GM23248 (cell line): ENCODE measurements around the gene KIF2C. TPM values are rescaled to one million over a fixed set of nuclear protein-coding genes. Genes with fewer than 3 reads are reported as not detected.

Source experiments
- DNase-seq: peaks from one replicate; pipeline ENCODE4 v3.0.0-alpha.2; 2015
- H2AFZ ChIP-seq: fragments of 200-600 bp; sonication (generic); 2 replicates; pipeline ENCODE4 v1.6.1; 2016; ENCODE audit warnings: antibody characterized with exemption
- H3F3A ChIP-seq: fragments of 200-600 bp; sonication (generic); 2 replicates; pipeline ENCODE4 v1.6.1; 2016; ENCODE audit warnings: mild to moderate bottlenecking, antibody characterized with exemption, mixed run types; ENCODE audit not compliant: insufficient read depth
- H3K27ac ChIP-seq: fragments of 200-600 bp; sonication (generic); 2 replicates; pipeline ENCODE4 v1.5.1; 2016; ENCODE audit warnings: mild to moderate bottlenecking
- H3K27me3 ChIP-seq: fragments of 200-600 bp; sonication (generic); replicated peaks from 2 replicates; pipeline ENCODE4 v1.6.1; 2016; ENCODE audit warnings: mild to moderate bottlenecking; ENCODE audit not compliant: insufficient read depth
- H3K36me3 ChIP-seq: fragments of 200-600 bp; sonication (generic); 2 replicates; pipeline ENCODE4 v1.6.1; 2016; ENCODE audit warnings: low read depth, mild to moderate bottlenecking
- H3K4me1 ChIP-seq: fragments of 200-600 bp; sonication (generic); 2 replicates; pipeline ENCODE4 v1.6.1; 2016; ENCODE audit warnings: mild to moderate bottlenecking; ENCODE audit not compliant: insufficient read depth
- H3K4me2 ChIP-seq: fragments of 200-600 bp; sonication (generic); one replicate; pipeline ENCODE4 v1.6.1; 2016; ENCODE audit warnings: mild to moderate bottlenecking; ENCODE audit not compliant: unreplicated experiment
- H3K4me3 ChIP-seq: fragments of 200-600 bp; sonication (generic); 2 replicates; pipeline ENCODE4 v1.5.1; 2016; ENCODE audit warnings: mild to moderate bottlenecking
- H3K79me2 ChIP-seq: fragments of 200-600 bp; sonication (generic); 2 replicates; pipeline ENCODE4 v1.6.1; 2016; ENCODE audit warnings: mild to moderate bottlenecking; ENCODE audit not compliant: insufficient read depth
- H3K9ac ChIP-seq: fragments of 200-600 bp; sonication (generic); 2 replicates; pipeline ENCODE4 v1.6.1; 2016; ENCODE audit warnings: mild to moderate bottlenecking
- H3K9me2 ChIP-seq: fragments of 200-600 bp; sonication (generic); 2 replicates; pipeline ENCODE4 v1.6.1; 2016; ENCODE audit warnings: mixed run types, mild to moderate bottlenecking, moderate library complexity; ENCODE audit not compliant: insufficient read depth
- H3K9me3 ChIP-seq: fragments of 200-600 bp; sonication (generic); one replicate; pipeline ENCODE4 v1.6.1; 2017; ENCODE audit warnings: low read depth
- H4K20me1 ChIP-seq: fragments of 200-600 bp; sonication (generic); 2 replicates; pipeline ENCODE4 v1.6.0; 2016; ENCODE audit not compliant: insufficient read depth
- EZH2 ChIP-seq: fragments of 200-600 bp; sonication (generic); IDR thresholded peaks from 2 replicates; pipeline ENCODE4 v1.6.1; 2018; ENCODE audit warnings: antibody characterized with exemption, mild to moderate bottlenecking; ENCODE audit not compliant: insufficient read depth, poor library complexity, severe bottlenecking
- EZH2phosphoT487 ChIP-seq: fragments of 200-600 bp; sonication (generic); IDR thresholded peaks from 2 replicates; pipeline ENCODE4 v1.6.1; 2018; ENCODE audit warnings: antibody characterized with exemption, moderate library complexity, mild to moderate bottlenecking, low read depth; ENCODE audit not compliant: insufficient read depth
- WGBS, 2 experiments: methylation state at CpG; one replicate each; pipeline ENCODE4 v1.1.6; 2015 to 2017; ENCODE audit warnings: low lambda C conversion rate in 2 of 2, low coverage in 1 of 2; ENCODE audit errors: missing lambda C conversion rate in 2 of 2; 5-methylcytosine and 5-hydroxymethylcytosine counted together
- in situ Hi-C: fragments of 300-500 bp; cut with MboI; formaldehyde crosslinking; loops from 2 replicates; pipeline ENCODE4 v1.15.0; 2020
- polyA plus RNA-seq: library from polyadenylated mRNA; unstranded; fragments of >200 nt; fragmentation: Nextera tagmentation; extraction: Ambion mirVana; gene quantifications from 2 replicates; pipeline ENCODE4 v1.2.1, GENCODE V29; 2016
- total RNA-seq: library from RNA; depleted of rRNA; stranded (reverse); fragments of >200 nt; shearing (Covaris generic); gene quantifications from 2 replicates; pipeline ENCODE4 v1.2.3, GENCODE V29; 2014

Gene KIF2C
- total and polyA plus RNA-seq, 2 experiments from 2014 or later: 16.4 to 16.9 TPM

GRCh38 chr1:44801491-44802305, 62.1 kb downstream of the KIF2C start:
- WGBS, 2 experiments: 55 to 64% methylated on average over 11 to 13 of the region's 13 CpGs
- peak overlapping the region; percentile 100 for H3K27ac ChIP-seq
- H3K36me3 ChIP-seq: peaks cover 16% of the 10 kb centered on the region; the same call in 1 of the 2 replicates
- H3K27me3 ChIP-seq: no peaks in the 10 kb centered on the region
- peaks cover 55% of the 10 kb centered on the region for H3K79me2 ChIP-seq
- in situ Hi-C loops: no loop called here
- H3K9ac ChIP-seq: peak overlapping the region; percentile 98
- H3K4me3 ChIP-seq: peak overlapping the region; percentile 99
- peaks cover 43% of the 10 kb centered on the region for H3F3A ChIP-seq
- no peaks in the 10 kb centered on the region for H3K9me3 ChIP-seq
- H4K20me1 ChIP-seq: no peaks in the 10 kb centered on the region
- DNase-seq: peak; percentile 59
- no peak overlapping the region for H2AFZ ChIP-seq
- peak overlapping the region; percentile 84 for H3K4me2 ChIP-seq
- peaks cover 31% of the 10 kb centered on the region for H3K4me1 ChIP-seq
- H3K9me2 ChIP-seq: no peaks in the 10 kb centered on the region
- TF ChIP-seq EZH2 (no peak), EZH2phosphoT487 (no peak)

- in situ Hi-C loops: no loop called here
- H3K4me2 ChIP-seq: peak overlapping the region; percentile 84
- H3K27me3 ChIP-seq: no peaks in the 10 kb centered on the region
- H3K9me2 ChIP-seq: no peaks in the 10 kb centered on the region
- H2AFZ ChIP-seq: no peak overlapping the region
- no peak for TF ChIP-seq EZH2phosphoT487
- no peak for TF ChIP-seq EZH2
- peaks cover 36% of the 10 kb centered on the region for H3K4me1 ChIP-seq
- H3K27ac ChIP-seq: peak overlapping the region; percentile 100
- H3K36me3 ChIP-seq: peaks cover 16% of the 10 kb centered on the region; the same call in 1 of the 2 replicates
- no peak for DNase-seq
- H3F3A ChIP-seq: peaks cover 47% of the 10 kb centered on the region
- peak overlapping the region; percentile 99 for H3K4me3 ChIP-seq
- 82 to 91% methylated on average over 11 to 13 of the region's 13 CpGs for WGBS, 2 experiments
- H3K9ac ChIP-seq: peak overlapping the region; percentile 98
- H4K20me1 ChIP-seq: no peaks in the 10 kb centered on the region
- no peaks in the 10 kb centered on the region for H3K9me3 ChIP-seq
- peaks cover 55% of the 10 kb centered on the region for H3K79me2 ChIP-seq
Measured at GRCh38 chr1:44802306-44803061, 62.8 kb downstream of the KIF2C start.

GRCh38 chr1:44803062-44803311, 63.4 kb downstream of the KIF2C start:
- Histone ChIP-seq H3K4me3 (peak overlapping the region; percentile 99; the same call in 1 of the 2 replicates), H3K36me3 (peaks cover 16% of the 10 kb centered on the region; the same call in 1 of the 2 replicates)
- 99% methylated on average over 9 of the region's 9 CpGs for WGBS, 2 experiments

GRCh38 chr1:44803312-44804095, 63.9 kb downstream of the KIF2C start:
- TF ChIP-seq EZH2: no peak
- TF ChIP-seq EZH2phosphoT487: no peak
- peaks cover 16% of the 10 kb centered on the region; the same call in 1 of the 2 replicates for H3K36me3 ChIP-seq
- peak; percentile 57 for DNase-seq
- 77 to 78% methylated on average over 13 of the region's 13 CpGs for WGBS, 2 experiments
- H3K9ac ChIP-seq: peak overlapping the region; percentile 98
- no peaks in the 10 kb centered on the region for H3K9me3 ChIP-seq
- H3K79me2 ChIP-seq: peaks cover 57% of the 10 kb centered on the region
- peaks cover 51% of the 10 kb centered on the region for H3F3A ChIP-seq
- no peaks in the 10 kb centered on the region for H3K27me3 ChIP-seq
- no peak overlapping the region for H2AFZ ChIP-seq
- H3K9me2 ChIP-seq: no peaks in the 10 kb centered on the region
- peak overlapping the region; percentile 99; the same call in 1 of the 2 replicates for H3K4me3 ChIP-seq
- in situ Hi-C loops: no loop called here
- H3K4me2 ChIP-seq: peak overlapping the region; percentile 84
- H4K20me1 ChIP-seq: no peaks in the 10 kb centered on the region
- peak overlapping the region; percentile 100 for H3K27ac ChIP-seq
- H3K4me1 ChIP-seq: peaks cover 44% of the 10 kb centered on the region

More at GRCh38 chr1:44803062-44803311, 63.4 kb downstream of the KIF2C start:
- Histone ChIP-seq H3K9me2 (no peaks in the 10 kb centered on the region), H3K27me3 (no peaks in the 10 kb centered on the region), H3K9me3 (no peaks in the 10 kb centered on the region), H2AFZ (no peak overlapping the region), H4K20me1 (no peaks in the 10 kb centered on the region), H3K27ac (peak overlapping the region; percentile 100), H3F3A (peaks cover 49% of the 10 kb centered on the region), H3K4me2 (peak overlapping the region; percentile 84), H3K79me2 (peaks cover 55% of the 10 kb centered on the region), H3K4me1 (peaks cover 38% of the 10 kb centered on the region), H3K9ac (peak overlapping the region; percentile 98)
- TF ChIP-seq EZH2 (no peak), EZH2phosphoT487 (no peak)
- in situ Hi-C loops: no loop called here
- DNase-seq: no peak
